Measurements from ENCODE around the gene PFN3. TPM values are rescaled to one million over a fixed set of nuclear protein-coding genes. Genes with fewer than 3 reads are reported as not detected.

The PFN3 gene
- total and polyA plus RNA-seq, 2 experiments from 2014 or later: 1.9 to 2.0 TPM

DNA sequence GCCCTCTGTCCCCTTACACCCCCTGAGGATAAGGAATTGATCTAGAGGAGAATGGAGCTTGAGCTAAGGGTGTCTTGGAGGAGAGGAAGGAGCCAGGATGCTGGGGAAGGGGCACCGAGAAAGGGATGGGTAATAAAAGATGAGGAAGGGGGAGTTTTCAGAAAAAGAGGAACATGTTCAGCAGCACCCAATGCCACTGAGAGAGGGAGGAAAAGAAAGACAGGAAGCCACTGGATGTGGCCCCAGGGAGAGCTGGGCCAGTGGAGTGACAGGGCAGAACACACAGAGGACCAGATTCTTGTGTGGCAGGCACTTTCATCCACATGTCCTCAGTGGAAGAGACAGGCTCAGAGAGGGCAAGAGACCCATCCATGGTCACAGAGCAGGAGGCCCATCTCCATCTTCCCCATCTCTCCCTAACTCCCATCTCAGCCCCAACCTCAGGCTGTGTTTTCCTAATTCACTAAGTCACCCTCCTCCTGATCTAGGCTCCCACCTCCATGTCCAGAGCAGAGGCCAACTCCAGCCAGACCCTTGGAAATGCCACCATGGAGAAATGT is 7.2 kb downstream of the PFN3 start:
- Histone ChIP-seq H3K27me3 (ENCODE audit: insufficient read depth) (peaks cover 18% of the 10 kb centered on the region; the same call in 1 of the 2 replicates), H3K9me2 (ENCODE audit: insufficient read depth) (no peaks in the 10 kb centered on the region), H3K79me2 (replicated peaks; ENCODE audit: insufficient read depth) (no peaks in the 10 kb centered on the region), H3F3A (replicated peaks; ENCODE audit: low read depth) (0 out of 2 replicates have a peak, but pooled peaks cover 8% of the 10 kb centered on the region), H3K4me2 (no peak overlapping the region), H3K36me3 (ENCODE audit: insufficient read depth) (no peaks in the 10 kb centered on the region), H4K20me1 (replicated peaks; ENCODE audit: insufficient read depth) (no peaks in the 10 kb centered on the region), H2AFZ (no peak overlapping the region), H3K27ac (ENCODE audit: low read depth) (no peak overlapping the region), H3K4me3 (no peak overlapping the region), H3K4me1 (ENCODE audit: insufficient read depth) (0 out of 2 replicates have a peak, but pooled peaks cover 5% of the 10 kb centered on the region)
- no peak overlapping the region for H3K4me3 Mint-ChIP-seq
- ATAC-seq: no peak
- H3K4me1 Mint-ChIP-seq: peaks cover 31% of the 10 kb centered on the region
- peaks cover 33% of the 10 kb centered on the region for H3K27me3 Mint-ChIP-seq (ENCODE audit: insufficient read depth, low read depth, poor library complexity)
- no peaks in the 10 kb centered on the region for H3K9me3 Mint-ChIP-seq
- no peak overlapping the region for H3K27ac Mint-ChIP-seq
- no peak for DNase-seq (ENCODE audit: low spot score)
- TF ChIP-seq CREB1 (CRISPR knock-in tag; IDR thresholded peaks at IDR 0.05; ENCODE audit: low read depth): no peak
- TF ChIP-seq STAT1 (IDR thresholded peaks at IDR 0.05; ENCODE audit: unreplicated experiment): no peak
- TF ChIP-seq, protein P1, sequence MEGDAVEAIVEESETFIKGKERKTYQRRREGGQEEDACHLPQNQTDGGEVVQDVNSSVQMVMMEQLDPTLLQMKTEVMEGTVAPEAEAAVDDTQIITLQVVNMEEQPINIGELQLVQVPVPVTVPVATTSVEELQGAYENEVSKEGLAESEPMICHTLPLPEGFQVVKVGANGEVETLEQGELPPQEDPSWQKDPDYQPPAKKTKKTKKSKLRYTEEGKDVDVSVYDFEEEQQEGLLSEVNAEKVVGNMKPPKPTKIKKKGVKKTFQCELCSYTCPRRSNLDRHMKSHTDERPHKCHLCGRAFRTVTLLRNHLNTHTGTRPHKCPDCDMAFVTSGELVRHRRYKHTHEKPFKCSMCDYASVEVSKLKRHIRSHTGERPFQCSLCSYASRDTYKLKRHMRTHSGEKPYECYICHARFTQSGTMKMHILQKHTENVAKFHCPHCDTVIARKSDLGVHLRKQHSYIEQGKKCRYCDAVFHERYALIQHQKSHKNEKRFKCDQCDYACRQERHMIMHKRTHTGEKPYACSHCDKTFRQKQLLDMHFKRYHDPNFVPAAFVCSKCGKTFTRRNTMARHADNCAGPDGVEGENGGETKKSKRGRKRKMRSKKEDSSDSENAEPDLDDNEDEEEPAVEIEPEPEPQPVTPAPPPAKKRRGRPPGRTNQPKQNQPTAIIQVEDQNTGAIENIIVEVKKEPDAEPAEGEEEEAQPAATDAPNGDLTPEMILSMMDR (conservative IDR thresholded peaks at IDR 0.05; ENCODE audit: low read depth in 2 of 2): no peak
- TF ChIP-seq JUNB (IDR thresholded peaks at IDR 0.05; ENCODE audit: unreplicated experiment): no peak
- TF ChIP-seq, protein P2, sequence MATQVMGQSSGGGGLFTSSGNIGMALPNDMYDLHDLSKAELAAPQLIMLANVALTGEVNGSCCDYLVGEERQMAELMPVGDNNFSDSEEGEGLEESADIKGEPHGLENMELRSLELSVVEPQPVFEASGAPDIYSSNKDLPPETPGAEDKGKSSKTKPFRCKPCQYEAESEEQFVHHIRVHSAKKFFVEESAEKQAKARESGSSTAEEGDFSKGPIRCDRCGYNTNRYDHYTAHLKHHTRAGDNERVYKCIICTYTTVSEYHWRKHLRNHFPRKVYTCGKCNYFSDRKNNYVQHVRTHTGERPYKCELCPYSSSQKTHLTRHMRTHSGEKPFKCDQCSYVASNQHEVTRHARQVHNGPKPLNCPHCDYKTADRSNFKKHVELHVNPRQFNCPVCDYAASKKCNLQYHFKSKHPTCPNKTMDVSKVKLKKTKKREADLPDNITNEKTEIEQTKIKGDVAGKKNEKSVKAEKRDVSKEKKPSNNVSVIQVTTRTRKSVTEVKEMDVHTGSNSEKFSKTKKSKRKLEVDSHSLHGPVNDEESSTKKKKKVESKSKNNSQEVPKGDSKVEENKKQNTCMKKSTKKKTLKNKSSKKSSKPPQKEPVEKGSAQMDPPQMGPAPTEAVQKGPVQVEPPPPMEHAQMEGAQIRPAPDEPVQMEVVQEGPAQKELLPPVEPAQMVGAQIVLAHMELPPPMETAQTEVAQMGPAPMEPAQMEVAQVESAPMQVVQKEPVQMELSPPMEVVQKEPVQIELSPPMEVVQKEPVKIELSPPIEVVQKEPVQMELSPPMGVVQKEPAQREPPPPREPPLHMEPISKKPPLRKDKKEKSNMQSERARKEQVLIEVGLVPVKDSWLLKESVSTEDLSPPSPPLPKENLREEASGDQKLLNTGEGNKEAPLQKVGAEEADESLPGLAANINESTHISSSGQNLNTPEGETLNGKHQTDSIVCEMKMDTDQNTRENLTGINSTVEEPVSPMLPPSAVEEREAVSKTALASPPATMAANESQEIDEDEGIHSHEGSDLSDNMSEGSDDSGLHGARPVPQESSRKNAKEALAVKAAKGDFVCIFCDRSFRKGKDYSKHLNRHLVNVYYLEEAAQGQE (IDR thresholded peaks at IDR 0.05; ENCODE audit: unreplicated experiment): no peak
- TF ChIP-seq EZH2phosphoT487 (IDR thresholded peaks at IDR 0.05; ENCODE audit: unreplicated experiment): no peak
- TF ChIP-seq, protein P3, sequence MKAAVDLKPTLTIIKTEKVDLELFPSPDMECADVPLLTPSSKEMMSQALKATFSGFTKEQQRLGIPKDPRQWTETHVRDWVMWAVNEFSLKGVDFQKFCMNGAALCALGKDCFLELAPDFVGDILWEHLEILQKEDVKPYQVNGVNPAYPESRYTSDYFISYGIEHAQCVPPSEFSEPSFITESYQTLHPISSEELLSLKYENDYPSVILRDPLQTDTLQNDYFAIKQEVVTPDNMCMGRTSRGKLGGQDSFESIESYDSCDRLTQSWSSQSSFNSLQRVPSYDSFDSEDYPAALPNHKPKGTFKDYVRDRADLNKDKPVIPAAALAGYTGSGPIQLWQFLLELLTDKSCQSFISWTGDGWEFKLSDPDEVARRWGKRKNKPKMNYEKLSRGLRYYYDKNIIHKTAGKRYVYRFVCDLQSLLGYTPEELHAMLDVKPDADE (IDR thresholded peaks at IDR 0.05): no peak
- no peak for TF ChIP-seq POLR2AphosphoS5 (IDR thresholded peaks at IDR 0.05; ENCODE audit: low read depth)
- TF ChIP-seq NANOG (IDR thresholded peaks at IDR 0.05; ENCODE audit: borderline replicate concordance): no peak
- TF ChIP-seq ZNF331 (CRISPR knock-in tag; IDR thresholded peaks at IDR 0.05; ENCODE audit: low read depth): no peak
- TF ChIP-seq EZH2 (IDR thresholded peaks at IDR 0.05; ENCODE audit: low read depth, unreplicated experiment): no peak
- no peak for TF ChIP-seq ZNF114 (CRISPR knock-in tag; IDR thresholded peaks at IDR 0.05)
- TF ChIP-seq, protein P4, sequence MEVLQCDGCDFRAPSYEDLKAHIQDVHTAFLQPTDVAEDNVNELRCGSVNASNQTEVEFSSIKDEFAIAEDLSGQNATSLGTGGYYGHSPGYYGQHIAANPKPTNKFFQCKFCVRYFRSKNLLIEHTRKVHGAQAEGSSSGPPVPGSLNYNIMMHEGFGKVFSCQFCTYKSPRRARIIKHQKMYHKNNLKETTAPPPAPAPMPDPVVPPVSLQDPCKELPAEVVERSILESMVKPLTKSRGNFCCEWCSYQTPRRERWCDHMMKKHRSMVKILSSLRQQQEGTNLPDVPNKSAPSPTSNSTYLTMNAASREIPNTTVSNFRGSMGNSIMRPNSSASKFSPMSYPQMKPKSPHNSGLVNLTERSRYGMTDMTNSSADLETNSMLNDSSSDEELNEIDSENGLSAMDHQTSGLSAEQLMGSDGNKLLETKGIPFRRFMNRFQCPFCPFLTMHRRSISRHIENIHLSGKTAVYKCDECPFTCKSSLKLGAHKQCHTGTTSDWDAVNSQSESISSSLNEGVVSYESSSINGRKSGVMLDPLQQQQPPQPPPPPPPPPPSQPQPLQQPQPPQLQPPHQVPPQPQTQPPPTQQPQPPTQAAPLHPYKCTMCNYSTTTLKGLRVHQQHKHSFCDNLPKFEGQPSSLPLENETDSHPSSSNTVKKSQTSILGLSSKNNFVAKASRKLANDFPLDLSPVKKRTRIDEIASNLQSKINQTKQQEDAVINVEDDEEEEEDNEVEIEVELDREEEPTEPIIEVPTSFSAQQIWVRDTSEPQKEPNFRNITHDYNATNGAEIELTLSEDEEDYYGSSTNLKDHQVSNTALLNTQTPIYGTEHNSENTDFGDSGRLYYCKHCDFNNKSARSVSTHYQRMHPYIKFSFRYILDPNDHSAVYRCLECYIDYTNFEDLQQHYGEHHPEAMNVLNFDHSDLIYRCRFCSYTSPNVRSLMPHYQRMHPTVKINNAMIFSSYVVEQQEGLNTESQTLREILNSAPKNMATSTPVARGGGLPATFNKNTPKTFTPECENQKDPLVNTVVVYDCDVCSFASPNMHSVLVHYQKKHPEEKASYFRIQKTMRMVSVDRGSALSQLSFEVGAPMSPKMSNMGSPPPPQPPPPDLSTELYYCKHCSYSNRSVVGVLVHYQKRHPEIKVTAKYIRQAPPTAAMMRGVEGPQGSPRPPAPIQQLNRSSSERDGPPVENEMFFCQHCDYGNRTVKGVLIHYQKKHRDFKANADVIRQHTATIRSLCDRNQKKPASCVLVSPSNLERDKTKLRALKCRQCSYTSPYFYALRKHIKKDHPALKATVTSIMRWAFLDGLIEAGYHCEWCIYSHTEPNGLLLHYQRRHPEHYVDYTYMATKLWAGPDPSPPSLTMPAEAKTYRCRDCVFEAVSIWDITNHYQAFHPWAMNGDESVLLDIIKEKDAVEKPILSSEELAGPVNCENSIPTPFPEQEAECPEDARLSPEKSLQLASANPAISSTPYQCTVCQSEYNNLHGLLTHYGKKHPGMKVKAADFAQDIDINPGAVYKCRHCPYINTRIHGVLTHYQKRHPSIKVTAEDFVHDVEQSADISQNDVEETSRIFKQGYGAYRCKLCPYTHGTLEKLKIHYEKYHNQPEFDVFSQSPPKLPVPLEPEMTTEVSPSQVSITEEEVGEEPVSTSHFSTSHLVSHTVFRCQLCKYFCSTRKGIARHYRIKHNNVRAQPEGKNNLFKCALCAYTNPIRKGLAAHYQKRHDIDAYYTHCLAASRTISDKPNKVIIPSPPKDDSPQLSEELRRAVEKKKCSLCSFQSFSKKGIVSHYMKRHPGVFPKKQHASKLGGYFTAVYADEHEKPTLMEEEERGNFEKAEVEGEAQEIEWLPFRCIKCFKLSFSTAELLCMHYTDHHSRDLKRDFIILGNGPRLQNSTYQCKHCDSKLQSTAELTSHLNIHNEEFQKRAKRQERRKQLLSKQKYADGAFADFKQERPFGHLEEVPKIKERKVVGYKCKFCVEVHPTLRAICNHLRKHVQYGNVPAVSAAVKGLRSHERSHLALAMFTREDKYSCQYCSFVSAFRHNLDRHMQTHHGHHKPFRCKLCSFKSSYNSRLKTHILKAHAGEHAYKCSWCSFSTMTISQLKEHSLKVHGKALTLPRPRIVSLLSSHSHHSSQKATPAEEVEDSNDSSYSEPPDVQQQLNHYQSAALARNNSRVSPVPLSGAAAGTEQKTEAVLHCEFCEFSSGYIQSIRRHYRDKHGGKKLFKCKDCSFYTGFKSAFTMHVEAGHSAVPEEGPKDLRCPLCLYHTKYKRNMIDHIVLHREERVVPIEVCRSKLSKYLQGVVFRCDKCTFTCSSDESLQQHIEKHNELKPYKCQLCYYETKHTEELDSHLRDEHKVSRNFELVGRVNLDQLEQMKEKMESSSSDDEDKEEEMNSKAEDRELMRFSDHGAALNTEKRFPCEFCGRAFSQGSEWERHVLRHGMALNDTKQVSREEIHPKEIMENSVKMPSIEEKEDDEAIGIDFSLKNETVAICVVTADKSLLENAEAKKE (CRISPR knock-in tag; IDR thresholded peaks at IDR 0.05): no peak
- H3K36me3 Mint-ChIP-seq (ENCODE audit: low read depth): no peaks in the 10 kb centered on the region; the same call in 2 of the 3 replicates

Measured in GM23338 (cell line).